Astrocyte (in vitro differentiated cells and primary cell): ENCODE results near the gene MRPL43. TPM values are rescaled to one million over a fixed set of nuclear protein-coding genes. Genes with fewer than 3 reads are reported as not detected.

Source experiments
- microRNA-seq: library from miRNA; unstranded; fragments of <30 nt; microRNA quantifications from one replicate; pipeline ENCODE4 v1.2.0, GENCODE V29; 2020
- total RNA-seq: library from RNA; stranded (reverse); gene quantifications from 2 replicates; pipeline ENCODE4 v1.2.1, GENCODE V29; 2021

MRPL43 gene
- total RNA-seq, 1 donor from 2014 or later: 61.3 TPM

Small RNA genes within 50 kb of the gene (microRNA-seq; reads per million reads assigned to microRNA genes)
- not detected for gene MIR608

Other genes with a start within 250 kb of the MRPL43 start
- 0.23 and 0.60 TPM in 2 replicates for gene PAX2, start 241.9 kb downstream of the MRPL43 start, total RNA-seq
- 19.6 and 20.3 TPM in 2 replicates for gene SLF2, start 74.5 kb downstream of the MRPL43 start, total RNA-seq
- gene SEMA4G, start 18.0 kb downstream of the MRPL43 start, total RNA-seq: 5.9 and 7.1 TPM in 2 replicates
- 12.9 TPM in 2 replicates for gene TWNK, start within 50 bp of the MRPL43 start, total RNA-seq
- gene LZTS2, start 12.3 kb upstream of the MRPL43 start, total RNA-seq: 69.9 and 73.9 TPM in 2 replicates
- 2.2 and 4.5 TPM in 2 replicates for gene PDZD7, start 43.6 kb upstream of the MRPL43 start, total RNA-seq
- 59.2 and 68.3 TPM in 2 replicates for gene SFXN3, start 43.7 kb upstream of the MRPL43 start, total RNA-seq
- 8.1 and 9.6 TPM in 2 replicates for gene KAZALD1, start 74.5 kb upstream of the MRPL43 start, total RNA-seq
- gene TLX1, start 143.8 kb upstream of the MRPL43 start, total RNA-seq: not detected in 2 replicates
- gene LBX1, start 242.0 kb upstream of the MRPL43 start, total RNA-seq: not detected in 2 replicates